Psoas muscle (tissue), 8 donors: ENCODE data around the gene PRTG. TPM values are rescaled to one million over a fixed set of nuclear protein-coding genes. Genes with fewer than 3 reads are reported as not detected.
"Not testable (repeated sequence)": the region's sequence is repeated elsewhere in the genome, so short reads cannot be mapped to it uniquely, and the experiment has no call there.

Experiments
- ATAC-seq, 4 donors: fragments of 200-7000 bp; cut with Tn5 transposase; one replicate each; pipeline ENCODE4 v1.9.1; 2020; ENCODE audit warnings: moderate library complexity in 3 of 4, mild to moderate bottlenecking in 2 of 4
- DNase-seq, 2 donors: peaks; one replicate each; pipeline ENCODE4 v3.0.0-alpha.2; 2020
- H3K27ac ChIP-seq: fragments of 200-600 bp; one replicate; pipeline ENCODE4 v1.8.0; 2022
- H3K27me3 ChIP-seq, 3 donors: fragments of 200-600 bp in 1 of 3; one replicate each; pipeline versions ENCODE4 v1.6.1 to v1.8.0; 2013 to 2022; ENCODE audit warnings: low read length in 2 of 3, mild to moderate bottlenecking in 2 of 3, moderate library complexity in 1 of 3; ENCODE audit not compliant: insufficient read depth in 3 of 3
- H3K36me3 ChIP-seq, 2 donors: fragments of 200-600 bp in 1 of 2; one replicate each; pipeline versions ENCODE4 v1.6.1 to v1.8.0; 2013 to 2022; ENCODE audit warnings: low read depth in 1 of 2, mild to moderate bottlenecking in 1 of 2, moderate library complexity in 1 of 2; ENCODE audit not compliant: insufficient read depth in 1 of 2
- H3K4me1 ChIP-seq: fragments of 200-600 bp; one replicate; pipeline ENCODE4 v1.8.0; 2022
- H3K4me3 ChIP-seq: fragments of 200-600 bp; one replicate; pipeline ENCODE4 v1.8.0; 2022; ENCODE audit warnings: mild to moderate bottlenecking
- H3K9me3 ChIP-seq: fragments of 200-600 bp; one replicate; pipeline ENCODE4 v1.8.0; 2022
- CTCF ChIP-seq: fragments of 200-600 bp; IDR thresholded peaks from one replicate; pipeline ENCODE4 v1.8.0; 2022; ENCODE audit warnings: antibody characterized with exemption
- WGBS, 3 donors: extraction: QIAGEN DNeasy Blood & Tissue Kit; methylation state at CpG; one replicate each; pipeline versions ENCODE4 v1.1.6 to v1.1.7; 2013; 5-methylcytosine and 5-hydroxymethylcytosine counted together
- intact Hi-C, 2 donors: fragments of 100-400 bp; cut with DNase I; formaldehyde crosslinking; loops; one replicate each; pipeline versions ENCODE4 v1.11.0 to v1.14.2; 2022
- polyA plus RNA-seq, 3 donors: library from polyadenylated mRNA; stranded (reverse); fragments of 200-250 nt; gene quantifications; one replicate each; pipeline ENCODE4 v1.2.3, GENCODE V29; 2013
- total RNA-seq, 4 donors: library from RNA; stranded (reverse); fragmentation: NEBNext Ultra II Directional in 2 of 4; extraction: Animal tissue kit (Norgen Biotek cat#: 25700) in 2 of 4; gene quantifications; one replicate each; pipeline versions ENCODE4 v1.2.1 to v1.2.4, GENCODE V29; 2021 to 2023
- donor health status: healthy with polysubstance abuse.
- donor health status: DM: no; HTN: no; CAD: no; lungs with moderate emphysema.
- donor health status: Bipolar disorder and iron deficiency.
- donor health status: healthy.
- donor health status: DM: yes; HTN: yes; CAD: no.
- donor health status: DM: no; HTN: no; CAD: no.
- donor health status: DM: no; HTN: no; CAD: no.
- donor health status: DM: yes; HTN: yes; CAD: no.

PRTG gene
- total and polyA plus RNA-seq, 7 donors = 0.15 to 1.1 (median 0.46) TPM

DNA sequence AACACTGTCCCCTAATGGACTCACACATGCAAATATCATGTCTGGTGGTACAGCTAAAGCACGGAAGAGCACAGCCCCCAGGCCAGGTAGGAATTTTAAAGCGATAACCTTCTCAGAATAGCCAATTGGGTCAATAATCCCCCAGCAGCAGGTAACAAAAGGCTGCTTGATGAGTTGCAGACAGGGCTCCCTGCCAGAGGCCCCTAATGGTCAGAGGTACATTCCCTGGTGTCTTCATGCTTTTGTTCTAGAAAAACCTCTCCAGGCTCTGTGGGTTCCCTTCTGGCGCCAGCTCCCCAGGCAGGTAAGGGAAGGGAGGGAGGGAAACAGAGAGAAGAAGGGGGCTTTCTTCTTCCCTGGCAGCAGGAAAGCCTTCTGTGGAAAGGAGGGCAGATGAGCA, 43.4 kb upstream of the PRTG start:
- intact Hi-C loops = no loop called here
- 73 to 82% (median 82%) methylated on average over 3 of the region's 3 CpGs for WGBS, 3 donors
- DNase-seq (no peak), ATAC-seq (no peak)
- no peak for TF ChIP-seq CTCF
- no peak overlapping the region for H3K27ac ChIP-seq
- no peak overlapping the region for H3K4me3 ChIP-seq
- H3K4me1 ChIP-seq = no peaks in the 10 kb centered on the region
- H3K9me3 ChIP-seq = no peaks in the 10 kb centered on the region
- H3K27me3 ChIP-seq = no peaks in the 10 kb centered on the region
- no peaks in the 10 kb centered on the region for H3K36me3 ChIP-seq

DNA sequence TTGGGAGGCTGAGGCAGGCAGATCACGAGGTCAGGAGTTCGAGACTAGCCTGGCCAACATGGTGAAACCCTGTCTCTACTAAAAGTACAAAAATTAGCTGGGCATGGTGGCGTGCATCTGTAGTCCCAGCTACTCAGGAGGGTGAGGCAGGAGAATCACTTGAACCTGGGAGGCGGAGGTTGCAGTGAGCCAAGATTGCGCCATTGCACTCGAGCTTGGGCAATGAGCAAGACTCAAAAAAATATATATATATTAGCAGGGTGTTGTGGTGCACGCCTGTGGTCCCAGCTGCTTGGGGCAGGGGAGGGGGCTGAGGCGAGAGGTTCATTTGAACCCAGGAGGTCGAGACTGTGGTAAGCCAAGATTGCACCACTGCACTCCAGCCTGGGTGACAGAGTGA, 42.6 kb upstream of the PRTG start:
- H3K4me1 ChIP-seq, H3K36me3 ChIP-seq, H3K9me3 ChIP-seq, H3K27me3 ChIP-seq, intact Hi-C loops, ATAC-seq, H3K4me3 ChIP-seq, DNase-seq, H3K27ac ChIP-seq: not testable (repeated sequence)
- WGBS, 3 donors = 84 to 91% (median 90%) methylated on average over 9 of the region's 9 CpGs

DNA sequence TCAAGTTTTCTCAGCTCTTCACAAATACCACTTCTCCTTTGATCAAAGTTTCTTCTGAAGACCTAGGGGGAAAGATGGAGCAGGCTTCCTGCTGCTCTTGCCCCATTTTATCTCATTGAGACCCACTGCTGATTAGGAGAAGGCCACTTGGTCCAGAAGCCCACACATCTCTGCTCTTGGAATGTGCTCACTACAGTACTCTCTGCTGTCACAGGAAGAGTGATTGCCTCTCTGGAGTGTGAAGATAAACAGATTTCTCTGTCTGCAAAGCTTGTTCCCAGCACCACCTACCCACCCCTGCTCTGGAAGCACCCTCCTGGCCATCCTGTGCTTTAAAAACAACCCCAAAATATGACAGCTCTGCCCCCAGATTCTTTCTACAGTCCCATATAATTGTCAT, 41.3 kb upstream of the PRTG start:
- TF ChIP-seq CTCF = no peak
- no peak overlapping the region for H3K27ac ChIP-seq
- H3K36me3 ChIP-seq = no peaks in the 10 kb centered on the region
- no peaks in the 10 kb centered on the region for H3K4me1 ChIP-seq
- DNase-seq (no peak), ATAC-seq (no peak)
- no peaks in the 10 kb centered on the region for H3K27me3 ChIP-seq
- intact Hi-C loops = no loop called here
- H3K9me3 ChIP-seq = no peaks in the 10 kb centered on the region
- no peak overlapping the region for H3K4me3 ChIP-seq

GRCh38 chr15:55782901-55783300, 39.9 kb upstream of the PRTG start:
- WGBS, 3 donors = 48 to 50% (median 49%) methylated on average over 3 of the region's 3 CpGs
- Histone ChIP-seq H3K4me3 (no peak overlapping the region), H3K9me3 (no peaks in the 10 kb centered on the region), H3K36me3 (no peaks in the 10 kb centered on the region), H3K27me3 (no peaks in the 10 kb centered on the region), H3K4me1 (no peaks in the 10 kb centered on the region), H3K27ac (no peak overlapping the region)
- intact Hi-C loops = no loop called here
- DNase-seq (no peak), ATAC-seq (no peak)
- no peak for TF ChIP-seq CTCF

- H3K4me1 ChIP-seq = no peaks in the 10 kb centered on the region
- ATAC-seq (no peak), DNase-seq (no peak)
- WGBS, 3 donors = 48 to 76% (median 65%) methylated on average over 1 to 2 of the region's 2 CpGs
- no peak overlapping the region for H3K27ac ChIP-seq
- H3K9me3 ChIP-seq = no peaks in the 10 kb centered on the region
- H3K27me3 ChIP-seq = no peaks in the 10 kb centered on the region
- H3K4me3 ChIP-seq = no peak overlapping the region
- intact Hi-C loops = no loop called here
- no peaks in the 10 kb centered on the region for H3K36me3 ChIP-seq
- TF ChIP-seq CTCF = no peak
Measured at GRCh38 chr15:55780292-55780691, 37.3 kb upstream of the PRTG start.
